B cell (primary cell): ENCODE results near the gene PHC2. TPM values are rescaled to one million over a fixed set of nuclear protein-coding genes. Genes with fewer than 3 reads are reported as not detected.

Experiments
- ATAC-seq: fragments of 200-7000 bp; cut with Tn5 transposase; one replicate; pipeline ENCODE4 v1.10.0; 2021; ENCODE audit warnings: low read depth, mild to moderate bottlenecking, moderate number of reproducible peaks, moderate library complexity
- CTCF ChIA-PET: fragments of 350-600 bp; sonication (Branson Sonifier 250); formaldehyde crosslinking; loops from one replicate; lab custom pipeline; 2021; ENCODE audit warnings: antibody characterized with exemption, inconsistent platforms; lab: Charles Lee
- POLR2A ChIA-PET: fragments of 350-600 bp; sonication (Branson Sonifier 250); formaldehyde crosslinking; loops from one replicate; lab custom pipeline; 2021; ENCODE audit warnings: antibody characterized with exemption; lab: Charles Lee
- DNase-seq: peaks from one replicate; pipeline ENCODE4 v3.0.0; 2013
- H2AFZ ChIP-seq: 2 replicates; pipeline ENCODE4 v1.6.1; 2012; ENCODE audit warnings: mild to moderate bottlenecking, low read depth, low read length; ENCODE audit not compliant: insufficient read depth, poor library complexity, severe bottlenecking
- H3K27ac ChIP-seq, 2 donors: 1 replicate in 1 of 2; 2 replicates in 1 of 2; pipeline ENCODE4 v1.5.1; 2012 to 2013; ENCODE audit warnings: low read length in 2 of 2, mild to moderate bottlenecking in 2 of 2, moderate library complexity in 1 of 2
- H3K27me3 ChIP-seq, 4 experiments: fragments of 200-600 bp in 1 of 4; sonication (generic) in 1 of 4; replicated peaks in 1 of 4; 1 replicate in 2 of 4; 2 replicates in 2 of 4; pipeline versions ENCODE4 v1.6.1 to v1.7.0; 2013 to 2016; ENCODE audit warnings: low read length in 3 of 4, mild to moderate bottlenecking in 2 of 4, mixed read lengths in 1 of 4, moderate library complexity in 1 of 4; ENCODE audit not compliant: insufficient read depth in 4 of 4, control insufficient read depth in 3 of 4; ENCODE audit errors: control extremely low read depth in 1 of 4
- H3K36me3 ChIP-seq, 2 experiments: replicated peaks in 1 of 2; 1 replicate in 1 of 2; 2 replicates in 1 of 2; pipeline versions ENCODE4 v1.6.1 to v1.7.1; 2013; ENCODE audit warnings: low read length in 1 of 2; ENCODE audit not compliant: insufficient read depth in 2 of 2, control insufficient read depth in 1 of 2; ENCODE audit errors: control extremely low read depth in 1 of 2, extremely low read depth in 1 of 2
- H3K4me1 ChIP-seq, 2 donors: fragments of 200-600 bp in 1 of 2; sonication (generic) in 1 of 2; 1 replicate in 1 of 2; 2 replicates in 1 of 2; pipeline versions ENCODE4 v1.5.1 to v1.6.1; 2013 to 2017; ENCODE audit warnings: low read length in 2 of 2; ENCODE audit not compliant: control insufficient read depth in 2 of 2, insufficient read depth in 2 of 2
- H3K4me2 ChIP-seq: replicated peaks from 2 replicates; pipeline ENCODE3; 2012; ENCODE audit warnings: mild to moderate bottlenecking, low read depth, low read length; ENCODE audit not compliant: poor library complexity, severe bottlenecking
- H3K4me3 ChIP-seq, 5 experiments: fragments of 200-600 bp in 1 of 5; sonication (generic) in 1 of 5; 1 replicate in 3 of 5; 2 replicates in 2 of 5; pipeline versions ENCODE4 v1.5.1 to v1.7.0; 2011 to 2016; ENCODE audit warnings: low read length in 4 of 5, mild to moderate bottlenecking in 4 of 5, low read depth in 2 of 5, control low read depth in 1 of 5, moderate library complexity in 1 of 5; ENCODE audit not compliant: insufficient read depth in 1 of 5; ENCODE audit errors: control extremely low read depth in 1 of 5, extremely low read depth in 1 of 5
- H3K79me2 ChIP-seq: fragments of 200-600 bp; sonication (generic); one replicate; pipeline ENCODE4 v1.6.0; 2016; ENCODE audit warnings: low read length; ENCODE audit not compliant: control insufficient read depth, insufficient read depth
- H3K9ac ChIP-seq: fragments of 200-600 bp; sonication (generic); 2 replicates; pipeline ENCODE4 v1.6.1; 2017; ENCODE audit warnings: mild to moderate bottlenecking, low read length, moderate library complexity
- H3K9me3 ChIP-seq, 3 donors: one replicate each; pipeline versions ENCODE4 v1.6.1 to v1.7.1; 2013; ENCODE audit warnings: low read length in 2 of 3; ENCODE audit not compliant: control insufficient read depth in 2 of 3, insufficient read depth in 1 of 3; ENCODE audit errors: control extremely low read depth in 1 of 3
- H4K20me1 ChIP-seq: 2 replicates; pipeline ENCODE4 v1.6.0; 2012; ENCODE audit warnings: mild to moderate bottlenecking, low read length; ENCODE audit not compliant: insufficient read depth, control insufficient read depth, poor library complexity, severe bottlenecking
- H3K27ac Mint-ChIP-seq: one replicate; pipeline ENCODE4 v1.8.0; 2021; ENCODE audit warnings: mixed read lengths
- H3K27me3 Mint-ChIP-seq: one replicate; pipeline ENCODE4 v1.8.0; 2021; ENCODE audit warnings: mixed read lengths
- H3K4me1 Mint-ChIP-seq: one replicate; pipeline ENCODE4 v1.8.0; 2021; ENCODE audit warnings: mixed read lengths
- H3K4me3 Mint-ChIP-seq: one replicate; pipeline ENCODE4 v1.8.0; 2021; ENCODE audit warnings: mixed read lengths
- H3K9me3 Mint-ChIP-seq: one replicate; pipeline ENCODE4 v1.8.0; 2022; ENCODE audit warnings: mixed read lengths; ENCODE audit not compliant: insufficient read depth
- CTCF ChIP-seq: fragments of 200-600 bp; IDR thresholded peaks from one replicate; pipeline ENCODE4 v1.8.0; 2022; ENCODE audit warnings: antibody characterized with exemption, mild to moderate bottlenecking
- EZH2 ChIP-seq: IDR thresholded peaks from 2 replicates; pipeline ENCODE4 v1.6.1; 2012; ENCODE audit warnings: borderline replicate concordance, low read depth, mild to moderate bottlenecking, moderate library complexity, low read length; ENCODE audit not compliant: insufficient read depth, poor library complexity, severe bottlenecking
- WGBS: methylation state at CpG from one replicate; pipeline ENCODE4 v1.1.5; 2013; ENCODE audit warnings: missing lambda C conversion rate; ENCODE audit not compliant: insufficient coverage; 5-methylcytosine and 5-hydroxymethylcytosine counted together
- intact Hi-C: fragments of 100-400 bp; cut with micrococcal nuclease; formaldehyde crosslinking; loops from one replicate; pipeline ENCODE4 v1.10.0; 2022
- polyA plus RNA-seq: library from polyadenylated mRNA; depleted of rRNA; stranded (reverse); fragments of >200 nt; gene quantifications from 2 replicates; pipeline ENCODE4 v1.2.3, GENCODE V29; 2012
- total RNA-seq, 2 donors: library from RNA; stranded (reverse); fragments of 120-200 nt in 1 of 2; gene quantifications; 1 replicate in 1 of 2; 2 replicates in 1 of 2; pipeline versions ENCODE4 v1.2.3 to v1.2.4, GENCODE V29; 2013 to 2022

Gene PHC2
- total and polyA plus RNA-seq, 2 donors (not counting 1 experiment from before 2014, with no cell fraction given) = 23.1 to 23.4 TPM

GRCh38 chr1:33324677-33325575 lies 106.0 kb downstream of the PHC2 start:
- H3K4me1 ChIP-seq = no peaks in the 10 kb centered on the region
- intact Hi-C loops = no loop called here
- TF ChIP-seq CTCF (no peak), EZH2 (no peak)
- no peak overlapping the region for H3K27ac Mint-ChIP-seq
- no peak overlapping the region for H2AFZ ChIP-seq
- H3K9me3 ChIP-seq = no peaks in the 10 kb centered on the region
- no peak overlapping the region for H3K4me3 Mint-ChIP-seq
- no peak overlapping the region for H3K4me2 ChIP-seq
- no peaks in the 10 kb centered on the region for H3K9me3 Mint-ChIP-seq
- H3K27me3 Mint-ChIP-seq = no peaks in the 10 kb centered on the region
- no peaks in the 10 kb centered on the region for H3K79me2 ChIP-seq
- H3K36me3 ChIP-seq = peaks cover 8 to 64% of the 10 kb centered on the region in 2 experiments
- no peak overlapping the region for H3K27ac ChIP-seq
- H4K20me1 ChIP-seq = no peaks in the 10 kb centered on the region
- ChIA-PET POLR2A (no interaction called here), CTCF (no interaction called here)
- ATAC-seq = no peak
- 93% methylated on average over 20 of the region's 22 CpGs for WGBS
- H3K9ac ChIP-seq = no peak overlapping the region
- no peaks in the 10 kb centered on the region for H3K27me3 ChIP-seq
- no peak overlapping the region for H3K4me3 ChIP-seq
- no peak for DNase-seq
- H3K4me1 Mint-ChIP-seq = no peaks in the 10 kb centered on the region

DNA sequence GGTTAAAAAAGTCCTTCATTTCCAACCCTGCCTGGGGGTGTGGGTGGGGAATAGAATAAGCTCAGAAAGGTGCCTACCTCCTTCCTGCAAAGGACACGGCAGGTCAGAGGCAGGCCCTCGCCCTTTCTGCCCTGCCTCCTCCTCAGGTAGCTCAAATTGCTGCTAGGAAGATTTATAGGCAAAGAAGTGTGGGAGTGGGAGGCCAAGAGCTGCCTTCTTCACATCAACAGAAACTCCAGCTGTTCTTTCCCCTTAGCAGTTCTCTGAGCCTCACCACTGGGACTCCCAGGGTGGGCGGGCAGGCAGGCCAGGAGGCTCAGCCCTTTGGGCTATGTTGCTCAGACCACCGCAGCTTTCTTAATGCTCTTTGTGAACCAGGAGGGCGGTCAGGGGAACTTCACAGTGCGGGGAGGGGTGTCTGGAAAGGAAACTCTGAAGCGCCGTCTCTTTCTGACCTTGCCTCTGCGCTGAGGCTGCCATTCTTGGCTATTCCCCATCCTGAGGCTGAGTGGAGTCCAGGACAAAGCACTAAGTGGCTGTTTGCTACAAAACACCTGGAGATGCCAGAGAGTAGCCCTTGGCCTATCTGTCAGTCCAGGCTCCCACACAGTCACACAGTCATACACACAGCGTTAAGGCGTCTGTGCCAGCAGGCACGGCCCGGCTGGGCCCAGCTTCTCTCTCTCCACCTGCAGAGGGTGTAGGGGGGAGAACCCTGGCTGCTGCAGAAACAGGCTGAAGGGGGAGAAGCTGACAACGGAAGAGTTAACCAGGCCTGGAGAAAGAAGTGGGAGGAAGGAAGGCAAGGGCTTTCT lies 107.0 kb downstream of the PHC2 start:
- DNase-seq = no peak
- no peak overlapping the region for H3K27ac Mint-ChIP-seq

More for the DNA sequence above, 107.0 kb downstream of the PHC2 start:
- Mint-ChIP-seq H3K4me3 (no peak overlapping the region), H3K27me3 (no peaks in the 10 kb centered on the region), H3K4me1 (no peaks in the 10 kb centered on the region), H3K9me3 (no peaks in the 10 kb centered on the region)
- Histone ChIP-seq H3K36me3 (peaks cover 6 to 53% of the 10 kb centered on the region in 2 experiments), H3K27ac (no peak overlapping the region), H3K4me3 (no peak overlapping the region), H2AFZ (no peak overlapping the region), H3K9me3 (no peaks in the 10 kb centered on the region), H3K79me2 (no peaks in the 10 kb centered on the region), H4K20me1 (no peaks in the 10 kb centered on the region), H3K9ac (no peak overlapping the region), H3K27me3 (no peaks in the 10 kb centered on the region), H3K4me2 (no peak overlapping the region), H3K4me1 (no peaks in the 10 kb centered on the region)
- intact Hi-C loops = no loop called here
- ChIA-PET POLR2A (no interaction called here), CTCF (no interaction called here)
- ATAC-seq = no peak
- WGBS = 95% methylated on average over 8 of the region's 14 CpGs
- TF ChIP-seq CTCF (no peak), EZH2 (no peak)
